Fibroblast of mammary gland (primary cell): ENCODE results near the gene DCUN1D2.

ENCODE experiments used
- DNase-seq: peaks from one replicate; pipeline ENCODE4 v3.0.0-alpha.2; 2010; ENCODE audit warnings: low read depth
- H3K4me3 ChIP-seq: 2 replicates; pipeline ENCODE4 v1.5.1; 2011; ENCODE audit warnings: low read depth, mild to moderate bottlenecking, low read length, moderate library complexity; ENCODE audit not compliant: control insufficient read depth
- TF ChIP-seq, protein P1 (sequence below): conservative IDR thresholded peaks from 2 replicates; pipeline ENCODE4 v1.5.1; 2011; ENCODE audit warnings: low read depth, low read length, inconsistent platforms; ENCODE audit not compliant: control insufficient read depth, insufficient read depth

The DCUN1D2 gene

GRCh38 chr13:113499936-113500335, 9.4 kb upstream of the DCUN1D2 start:
- TF ChIP-seq, protein P1, sequence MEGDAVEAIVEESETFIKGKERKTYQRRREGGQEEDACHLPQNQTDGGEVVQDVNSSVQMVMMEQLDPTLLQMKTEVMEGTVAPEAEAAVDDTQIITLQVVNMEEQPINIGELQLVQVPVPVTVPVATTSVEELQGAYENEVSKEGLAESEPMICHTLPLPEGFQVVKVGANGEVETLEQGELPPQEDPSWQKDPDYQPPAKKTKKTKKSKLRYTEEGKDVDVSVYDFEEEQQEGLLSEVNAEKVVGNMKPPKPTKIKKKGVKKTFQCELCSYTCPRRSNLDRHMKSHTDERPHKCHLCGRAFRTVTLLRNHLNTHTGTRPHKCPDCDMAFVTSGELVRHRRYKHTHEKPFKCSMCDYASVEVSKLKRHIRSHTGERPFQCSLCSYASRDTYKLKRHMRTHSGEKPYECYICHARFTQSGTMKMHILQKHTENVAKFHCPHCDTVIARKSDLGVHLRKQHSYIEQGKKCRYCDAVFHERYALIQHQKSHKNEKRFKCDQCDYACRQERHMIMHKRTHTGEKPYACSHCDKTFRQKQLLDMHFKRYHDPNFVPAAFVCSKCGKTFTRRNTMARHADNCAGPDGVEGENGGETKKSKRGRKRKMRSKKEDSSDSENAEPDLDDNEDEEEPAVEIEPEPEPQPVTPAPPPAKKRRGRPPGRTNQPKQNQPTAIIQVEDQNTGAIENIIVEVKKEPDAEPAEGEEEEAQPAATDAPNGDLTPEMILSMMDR = no peak
- peak; percentile 80 for DNase-seq
- H3K4me3 ChIP-seq = no peak overlapping the region

DNA sequence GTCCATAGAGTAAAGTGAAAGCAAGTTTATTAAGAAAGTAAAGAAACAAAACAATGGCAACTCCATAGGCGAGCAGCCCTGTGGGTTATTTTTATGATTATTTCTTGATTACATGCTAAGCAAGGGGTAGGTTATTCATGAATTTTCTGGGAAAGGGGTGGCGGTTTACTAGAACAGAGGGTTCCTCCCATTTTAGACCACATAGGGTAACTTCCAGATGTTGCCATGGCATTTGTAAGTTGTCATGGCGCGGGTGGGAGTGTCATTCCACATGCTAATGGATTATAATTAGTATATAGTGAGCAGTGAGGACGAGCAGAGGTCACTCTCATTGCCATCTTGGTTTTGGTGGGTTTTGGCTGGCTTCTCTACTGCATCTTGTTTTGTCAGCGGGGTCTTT, 8.4 kb upstream of the DCUN1D2 start:
- H3K4me3 ChIP-seq = no peak overlapping the region
- TF ChIP-seq, protein P1 = no peak
- DNase-seq = no peak

DNA sequence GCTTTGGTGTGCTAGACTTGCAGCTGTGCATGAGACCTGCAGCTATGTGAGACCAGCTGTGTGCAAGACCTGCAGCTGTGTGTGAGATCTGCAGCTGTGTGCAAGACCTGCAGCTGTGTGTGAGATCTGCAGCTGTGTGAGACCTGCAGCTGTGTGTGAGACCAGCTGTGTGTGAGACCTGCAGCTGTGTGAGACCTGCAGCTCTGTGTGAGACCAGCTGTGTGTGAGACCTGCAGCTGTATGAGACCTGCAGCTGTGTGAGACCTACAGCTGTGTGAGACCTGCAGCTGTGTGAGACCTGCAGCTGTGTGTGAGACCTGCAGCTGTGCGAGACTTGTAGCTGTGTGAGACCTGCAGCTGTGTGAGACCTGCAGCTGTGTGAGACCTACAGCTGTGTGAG, 6.7 kb upstream of the DCUN1D2 start:
- no peak for DNase-seq
- TF ChIP-seq, protein P1 = no peak
- no peak overlapping the region for H3K4me3 ChIP-seq

DNA sequence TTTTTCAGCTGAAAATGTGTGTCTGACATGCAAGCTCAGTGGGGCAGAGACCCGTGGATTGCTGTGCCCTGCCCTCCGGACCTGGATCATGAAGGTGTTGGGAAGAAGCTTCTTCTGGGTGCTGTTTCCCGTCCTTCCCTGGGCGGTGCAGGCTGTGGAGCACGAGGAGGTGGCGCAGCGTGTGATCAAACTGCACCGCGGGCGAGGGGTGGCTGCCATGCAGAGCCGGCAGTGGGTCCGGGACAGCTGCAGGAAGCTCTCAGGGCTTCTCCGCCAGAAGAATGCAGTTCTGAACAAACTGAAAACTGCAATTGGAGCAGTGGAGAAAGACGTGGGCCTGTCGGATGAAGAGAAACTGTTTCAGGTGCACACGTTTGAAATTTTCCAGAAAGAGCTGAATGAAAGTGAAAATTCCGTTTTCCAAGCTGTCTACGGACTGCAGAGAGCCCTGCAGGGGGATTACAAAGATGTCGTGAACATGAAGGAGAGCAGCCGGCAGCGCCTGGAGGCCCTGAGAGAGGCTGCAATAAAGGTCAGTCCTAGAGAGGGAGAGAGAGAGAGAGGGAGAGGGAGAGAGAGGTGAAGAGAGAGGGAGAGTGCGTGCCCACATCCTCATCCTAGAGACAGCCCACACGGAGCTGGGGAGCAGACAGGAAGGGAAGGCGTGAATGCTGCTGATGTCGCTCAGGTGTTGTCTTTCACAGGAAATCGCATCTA, 5.1 kb upstream of the DCUN1D2 start:
- TF ChIP-seq, protein P1 = no peak
- no peak overlapping the region for H3K4me3 ChIP-seq
- DNase-seq = peak; percentile 26

GRCh38 chr13:113493315-113493951, 2.9 kb upstream of the DCUN1D2 start:
- TF ChIP-seq, protein P1 = no peak
- peak; percentile 99 for DNase-seq
- H3K4me3 ChIP-seq = peak overlapping the region; percentile 29

GRCh38 chr13:113491982-113492381, 1.5 kb upstream of the DCUN1D2 start:
- TF ChIP-seq, protein P1 = no peak
- no peak for DNase-seq
- H3K4me3 ChIP-seq = peak overlapping the region; percentile 90

- TF ChIP-seq, protein P1 = no peak
- peak; percentile 24 for DNase-seq
- H3K4me3 ChIP-seq = peak overlapping the region; percentile 90
These were observed 940 bp upstream of the DCUN1D2 start for GRCh38 chr13:113491418-113491883.
